Cardiac muscle cell (in vitro differentiated cells and primary cell): ENCODE results near the gene C6orf118. TPM values are rescaled to one million over a fixed set of nuclear protein-coding genes. Genes with fewer than 3 reads are reported as not detected.

ENCODE experiments used
- DNase-seq, 2 donors: peaks; one replicate each; pipeline versions ENCODE4 v3.0.0 to v3.0.0-alpha.2; 2010 to 2017; ENCODE audit warnings: low read depth in 1 of 2, low spot score in 1 of 2
- H3K27ac ChIP-seq: fragments of 200-600 bp; sonication (generic); 2 replicates; pipeline ENCODE4 v1.5.1; 2016
- H3K27me3 ChIP-seq: fragments of 200-600 bp; sonication (generic); 2 replicates; pipeline ENCODE4 v1.6.0; 2016; ENCODE audit warnings: control low read depth
- H3K36me3 ChIP-seq: fragments of 200-600 bp; sonication (generic); 2 replicates; pipeline ENCODE4 v1.5.1; 2016; ENCODE audit warnings: control low read depth
- H3K4me1 ChIP-seq: fragments of 200-600 bp; sonication (generic); 2 replicates; pipeline ENCODE4 v1.8.1; 2017; ENCODE audit warnings: low read depth, mild to moderate bottlenecking, mixed run types
- H3K4me3 ChIP-seq: fragments of 200-600 bp; sonication (generic); 2 replicates; pipeline ENCODE4 v1.5.1; 2016; ENCODE audit warnings: mild to moderate bottlenecking
- H3K9me3 ChIP-seq: fragments of 200-600 bp; sonication (generic); 2 replicates; pipeline ENCODE4 v1.5.1; 2017; ENCODE audit warnings: low read depth, mild to moderate bottlenecking, control low read depth
- polyA plus RNA-seq: library from polyadenylated mRNA; unstranded; fragments of >200 nt; fragmentation: Nextera tagmentation; extraction: Ambion mirVana; gene quantifications from 2 replicates; pipeline ENCODE4 v1.2.1, GENCODE V29; 2016
- total RNA-seq: library from RNA; depleted of rRNA; stranded (reverse); fragments of >200 nt; gene quantifications from 2 replicates; pipeline ENCODE4 v1.2.3, GENCODE V29; 2016
- TF ChIP-seq, protein P1 (sequence below): IDR thresholded peaks from 2 replicates; pipeline ENCODE4 v1.5.1; 2012; ENCODE audit warnings: low read depth, mild to moderate bottlenecking, low read length

The C6orf118 gene
- total and polyA plus RNA-seq, 2 experiments from 2014 or later: 0.42 TPM; not detected in 1

DNA sequence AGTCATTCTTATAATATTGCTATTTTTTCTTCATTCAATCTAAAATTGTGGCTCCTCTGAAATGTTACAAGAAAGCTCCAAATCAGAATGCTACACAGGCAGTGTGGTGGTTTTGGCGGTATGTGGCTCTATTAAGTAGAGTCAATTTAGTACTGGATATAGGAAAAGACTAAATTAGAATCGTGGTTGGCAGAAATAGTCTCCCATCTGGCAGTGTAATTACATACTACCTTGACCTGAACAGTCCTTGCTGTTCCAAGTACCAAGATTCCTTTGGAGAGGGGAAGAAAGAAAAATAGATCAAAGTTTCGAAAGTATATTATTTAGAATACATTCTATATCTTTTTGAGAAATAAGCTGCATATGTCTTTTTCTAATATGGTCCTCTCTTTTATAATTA lies 78.2 kb downstream of the C6orf118 start:
- TF ChIP-seq, protein P1, sequence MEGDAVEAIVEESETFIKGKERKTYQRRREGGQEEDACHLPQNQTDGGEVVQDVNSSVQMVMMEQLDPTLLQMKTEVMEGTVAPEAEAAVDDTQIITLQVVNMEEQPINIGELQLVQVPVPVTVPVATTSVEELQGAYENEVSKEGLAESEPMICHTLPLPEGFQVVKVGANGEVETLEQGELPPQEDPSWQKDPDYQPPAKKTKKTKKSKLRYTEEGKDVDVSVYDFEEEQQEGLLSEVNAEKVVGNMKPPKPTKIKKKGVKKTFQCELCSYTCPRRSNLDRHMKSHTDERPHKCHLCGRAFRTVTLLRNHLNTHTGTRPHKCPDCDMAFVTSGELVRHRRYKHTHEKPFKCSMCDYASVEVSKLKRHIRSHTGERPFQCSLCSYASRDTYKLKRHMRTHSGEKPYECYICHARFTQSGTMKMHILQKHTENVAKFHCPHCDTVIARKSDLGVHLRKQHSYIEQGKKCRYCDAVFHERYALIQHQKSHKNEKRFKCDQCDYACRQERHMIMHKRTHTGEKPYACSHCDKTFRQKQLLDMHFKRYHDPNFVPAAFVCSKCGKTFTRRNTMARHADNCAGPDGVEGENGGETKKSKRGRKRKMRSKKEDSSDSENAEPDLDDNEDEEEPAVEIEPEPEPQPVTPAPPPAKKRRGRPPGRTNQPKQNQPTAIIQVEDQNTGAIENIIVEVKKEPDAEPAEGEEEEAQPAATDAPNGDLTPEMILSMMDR: no peak
- no peaks in the 10 kb centered on the region for H3K9me3 ChIP-seq
- H3K4me1 ChIP-seq: peaks cover 9% of the 10 kb centered on the region
- no peak overlapping the region for H3K4me3 ChIP-seq
- H3K27me3 ChIP-seq: peaks cover 4% of the 10 kb centered on the region
- DNase-seq: no peak
- H3K27ac ChIP-seq: no peak overlapping the region
- H3K36me3 ChIP-seq: no peaks in the 10 kb centered on the region
